DMS153 treated with DMSO at 0.1 percent for 48 hours (cell line): ENCODE data around the gene VPS33B.
"Not testable (repeated sequence)": the region's sequence is repeated elsewhere in the genome, so short reads cannot be mapped to it uniquely, and the experiment has no call there.

Source experiments
- DNase-seq: peaks from one replicate; lab custom pipeline; 2025; ENCODE audit not compliant: unreplicated experiment; lab: John Stamatoyannopoulos, UW

VPS33B gene

DNA sequence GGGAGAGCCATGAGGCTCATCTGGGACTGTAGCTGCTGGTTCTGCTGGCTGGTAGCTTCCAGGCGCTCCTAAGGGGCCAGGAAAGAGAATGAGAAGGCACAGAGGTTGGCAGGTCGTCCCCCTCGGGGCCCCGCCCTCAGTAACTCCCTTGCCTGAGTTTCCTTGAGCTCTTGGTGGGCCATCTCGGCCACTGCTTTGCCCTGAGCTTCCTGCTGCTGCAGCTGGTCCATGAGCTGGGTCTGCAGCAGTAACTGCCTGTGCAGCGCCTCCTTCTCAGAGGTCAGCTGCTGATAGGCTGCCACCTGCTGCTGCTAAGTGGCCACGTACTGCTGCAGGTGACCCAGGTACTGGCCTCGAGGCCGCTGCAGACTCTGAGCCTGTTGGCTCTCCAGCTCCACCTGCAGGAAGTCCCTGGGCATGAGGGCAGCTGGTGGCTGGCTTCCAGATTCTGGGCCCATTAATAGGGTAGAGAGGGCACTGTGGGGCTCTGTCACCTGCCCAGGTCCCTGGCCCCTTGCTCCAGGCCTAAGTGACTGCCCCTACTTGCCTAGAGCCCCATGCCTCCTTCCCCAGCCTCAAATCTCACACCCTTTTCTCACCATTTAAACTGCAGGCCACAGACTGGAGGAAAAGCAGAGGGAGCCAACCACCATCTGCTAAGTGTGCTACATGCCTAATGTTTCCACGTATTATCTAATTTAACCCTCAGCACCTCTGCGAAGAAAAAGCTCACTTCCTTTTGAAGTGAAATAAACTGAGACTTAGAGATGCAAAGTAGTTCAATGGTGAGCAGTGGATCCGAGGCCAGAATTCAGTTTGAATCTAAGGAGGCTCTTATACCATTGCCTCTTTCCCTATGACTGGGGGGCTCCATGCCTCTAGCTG lies 10.8 kb upstream of the VPS33B start:
- DNase-seq, result peak; percentile 18

DNA sequence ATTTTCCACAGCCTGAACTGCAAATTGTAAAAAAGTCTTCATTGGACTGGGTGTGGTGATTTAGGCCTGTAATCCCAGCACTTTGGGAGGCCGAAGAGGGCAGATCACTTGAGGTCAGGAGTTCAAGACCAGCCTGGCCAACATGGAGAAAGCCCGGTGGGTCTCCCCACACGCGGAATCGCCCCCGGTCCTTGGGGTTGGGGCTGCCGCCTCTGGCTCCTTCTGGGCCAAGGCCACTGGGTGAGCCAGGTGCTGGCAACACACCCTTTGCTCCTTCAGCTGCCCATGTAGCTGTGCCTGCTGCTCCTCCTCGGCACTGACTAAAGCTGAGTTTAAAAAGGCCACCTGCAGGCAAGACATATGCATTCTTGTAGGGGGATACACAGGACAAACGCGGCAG lies 9.4 kb upstream of the VPS33B start:
- DNase-seq, result no peak

DNA sequence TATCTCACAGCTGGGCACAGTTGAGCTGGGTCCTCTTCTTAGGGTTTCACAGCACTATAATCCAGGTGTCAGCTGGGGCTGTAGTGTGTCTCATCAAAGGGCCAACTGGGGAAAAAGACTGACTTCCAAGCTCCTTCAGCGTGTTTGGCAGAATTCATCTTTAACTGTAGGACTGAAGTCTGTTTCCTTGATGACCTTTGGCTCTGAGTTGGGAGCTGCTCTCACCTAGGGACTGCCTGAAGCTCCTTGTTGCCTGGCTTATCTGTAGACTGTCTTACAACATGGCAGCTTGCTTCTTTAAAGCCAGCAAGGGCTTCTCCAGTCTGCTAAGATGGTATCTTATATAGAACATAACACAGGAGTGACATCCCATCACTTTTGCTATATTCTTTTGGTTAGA lies 5.3 kb upstream of the VPS33B start:
- DNase-seq, result no peak

DNA sequence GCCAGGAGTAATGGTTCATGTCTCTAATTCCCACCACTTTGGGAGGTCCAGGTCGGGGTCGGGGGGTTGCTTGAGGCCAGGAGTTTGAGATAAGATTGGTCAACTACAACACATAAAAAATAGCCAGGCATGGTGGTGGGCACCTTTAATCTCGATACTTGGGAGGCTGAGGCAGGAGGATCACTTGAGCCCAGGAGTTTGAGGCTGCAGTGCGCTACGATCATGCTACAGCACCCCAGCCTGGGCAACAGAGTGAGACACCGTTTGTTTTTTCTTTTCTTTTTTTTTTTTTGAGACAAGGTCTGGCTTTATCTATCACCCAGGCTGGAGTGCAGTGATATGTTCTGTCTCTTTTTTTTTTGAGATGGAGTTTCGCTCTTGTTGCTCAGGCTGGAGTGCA lies 1.3 kb upstream of the VPS33B start:
- no peak for DNase-seq

DNA sequence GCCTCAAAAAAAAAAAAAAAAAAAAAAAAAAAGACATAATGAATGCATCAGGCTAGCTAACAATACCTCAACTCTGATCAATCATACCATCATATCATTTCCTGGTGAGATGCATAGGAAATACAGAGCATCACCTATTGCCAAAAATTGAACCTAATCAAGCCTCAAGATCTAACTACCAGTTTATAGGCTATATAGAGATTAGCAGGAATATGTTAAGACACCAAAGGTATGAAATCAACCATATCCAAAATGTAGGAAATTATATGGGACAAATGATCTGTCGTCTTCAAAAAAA lies 387 bp upstream of the VPS33B start:
- DNase-seq, result no peak

DNA sequence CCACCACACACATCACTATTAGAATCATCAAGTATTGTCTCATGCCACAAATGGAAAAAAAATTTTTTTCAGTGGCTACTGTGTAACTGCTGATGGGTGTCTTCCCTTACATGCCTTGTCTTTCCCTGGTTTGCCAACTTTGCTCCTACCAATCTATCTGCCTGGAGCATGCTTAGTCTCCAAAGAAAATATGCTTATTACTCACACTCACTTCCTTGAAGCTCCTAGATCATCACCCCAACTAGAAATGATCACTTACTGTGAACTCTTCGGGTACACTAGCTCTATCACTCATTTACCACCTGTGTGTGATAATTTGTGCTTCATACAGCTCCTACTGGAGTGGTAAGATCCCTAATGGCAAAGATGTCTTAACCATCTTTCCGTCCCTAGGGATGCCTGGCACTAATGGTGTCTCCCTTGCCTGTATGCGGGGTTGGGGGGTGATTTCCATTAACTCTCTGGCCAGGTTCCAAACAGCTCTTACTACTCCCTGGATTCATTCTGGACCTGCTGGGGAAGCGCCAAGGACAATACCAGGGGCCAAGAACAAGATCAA lies 799 bp downstream of the VPS33B start:
- no peak for DNase-seq

DNA sequence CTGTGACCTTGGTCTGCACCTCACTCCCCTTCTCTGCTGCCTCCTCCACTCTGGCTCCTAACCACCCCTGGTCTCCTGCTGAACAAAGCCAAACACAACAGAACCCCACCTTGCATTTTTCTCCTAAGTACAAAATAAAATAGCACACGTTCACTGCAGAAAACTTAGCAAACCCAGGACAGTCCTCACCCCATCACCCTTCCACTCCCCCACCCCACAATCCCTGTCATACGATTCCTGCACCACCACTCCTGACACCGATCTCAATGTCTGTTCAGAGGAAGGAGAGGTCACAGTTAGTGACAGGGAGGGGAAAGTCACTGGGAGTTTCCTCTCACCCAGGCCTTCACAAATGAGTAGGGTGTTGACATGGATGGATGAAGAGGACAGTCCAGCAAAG lies 4.2 kb downstream of the VPS33B start:
- no peak for DNase-seq

DNA sequence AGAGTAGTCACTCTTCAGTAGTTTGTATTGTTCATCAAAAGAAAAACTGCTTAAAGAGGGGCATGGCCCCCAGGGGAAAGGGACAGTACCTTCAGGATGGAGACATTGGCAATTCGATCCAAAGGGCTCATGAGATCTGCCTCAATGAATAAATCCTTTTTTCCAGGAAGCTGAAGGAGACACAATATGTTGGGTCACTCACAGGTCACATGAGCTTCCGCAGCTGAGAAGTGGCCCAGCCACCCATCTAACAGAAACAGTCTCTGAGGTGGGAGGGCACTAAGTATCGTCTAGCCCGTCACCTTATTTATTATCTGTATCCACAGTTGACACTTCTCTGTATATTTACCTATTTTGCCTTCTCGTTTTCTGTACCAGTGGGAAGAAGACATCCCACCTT lies 4.7 kb downstream of the VPS33B start:
- DNase-seq, result no peak

DNA sequence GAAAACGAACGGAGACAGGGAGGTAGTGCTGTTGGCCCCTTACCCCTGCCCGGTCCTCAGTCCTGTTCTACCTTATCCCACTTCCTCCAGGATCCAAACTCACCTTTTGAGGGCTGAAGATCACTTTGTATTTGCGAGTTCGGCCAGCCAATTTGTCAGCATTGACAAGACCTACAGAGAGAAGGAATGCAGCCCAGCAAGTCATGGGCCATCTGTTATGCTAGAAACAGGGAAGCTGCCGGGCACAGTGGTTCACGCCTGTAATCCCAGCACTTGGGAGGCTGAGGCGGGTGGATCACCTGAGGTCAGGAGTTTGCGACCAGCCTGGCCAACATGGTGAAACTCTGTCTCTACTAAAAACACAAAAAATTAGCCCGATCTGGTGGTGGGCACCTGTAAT lies 8.7 kb downstream of the VPS33B start:
- not testable (repeated sequence) for DNase-seq

DNA sequence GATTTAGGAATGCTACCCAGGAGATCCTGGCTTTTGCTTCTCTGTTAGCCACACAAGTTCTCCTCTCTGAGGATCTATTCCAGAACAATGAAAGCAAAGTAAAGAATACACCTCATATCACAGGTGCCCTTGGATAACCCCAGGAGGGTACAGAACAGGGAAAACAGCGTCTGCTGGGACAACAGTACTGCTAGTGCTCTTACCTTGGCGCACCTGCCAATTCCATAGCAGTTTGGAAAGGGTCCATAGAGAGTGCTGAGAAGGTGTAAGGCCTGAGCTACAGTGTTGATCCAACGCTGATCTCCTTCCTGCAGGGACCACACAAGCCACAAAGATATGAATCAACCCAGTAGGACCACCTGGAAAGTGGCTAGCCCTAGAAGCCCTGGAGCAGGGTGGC lies 15.1 kb downstream of the VPS33B start:
- no peak for DNase-seq

DNA sequence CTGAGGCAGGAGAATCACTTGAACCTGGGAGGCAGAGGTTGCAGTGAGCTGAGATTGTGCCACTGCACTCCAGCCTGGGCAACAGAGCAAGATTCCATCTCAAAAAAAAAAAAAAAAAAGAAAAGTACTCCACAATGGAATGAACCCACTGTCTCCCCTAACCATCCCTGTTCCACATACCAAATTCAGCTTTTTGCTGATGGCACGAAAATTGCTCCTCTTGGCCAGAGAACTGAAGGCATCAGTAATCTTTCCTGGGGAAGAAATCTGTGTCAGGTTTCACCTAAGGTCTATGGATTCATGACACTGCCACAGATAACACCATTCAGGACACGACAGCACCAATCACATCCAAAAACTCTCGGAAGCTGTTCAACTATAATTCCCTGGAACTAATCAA lies 21.2 kb downstream of the VPS33B start:
- DNase-seq, result no peak

DNA sequence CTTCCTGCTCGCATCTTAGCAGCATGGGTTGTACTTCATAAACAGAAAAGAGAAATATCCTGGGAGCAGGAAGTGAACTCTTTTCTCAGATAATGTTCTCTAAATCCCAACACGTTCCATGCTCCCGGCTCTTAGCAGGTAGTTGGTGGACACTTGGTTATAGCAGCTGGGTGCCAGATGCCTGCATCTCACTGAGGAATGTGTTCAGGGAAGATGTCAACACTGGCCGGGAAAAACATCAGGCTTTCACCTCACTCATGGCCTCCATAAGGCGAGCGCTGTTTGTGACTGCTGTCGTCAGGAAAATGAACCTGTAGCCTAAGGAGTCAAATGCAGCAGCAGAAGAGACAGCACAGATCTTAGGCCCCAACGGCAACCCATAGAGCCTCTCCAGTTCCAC lies 23.7 kb downstream of the VPS33B start:
- DNase-seq, result no peak

DNA sequence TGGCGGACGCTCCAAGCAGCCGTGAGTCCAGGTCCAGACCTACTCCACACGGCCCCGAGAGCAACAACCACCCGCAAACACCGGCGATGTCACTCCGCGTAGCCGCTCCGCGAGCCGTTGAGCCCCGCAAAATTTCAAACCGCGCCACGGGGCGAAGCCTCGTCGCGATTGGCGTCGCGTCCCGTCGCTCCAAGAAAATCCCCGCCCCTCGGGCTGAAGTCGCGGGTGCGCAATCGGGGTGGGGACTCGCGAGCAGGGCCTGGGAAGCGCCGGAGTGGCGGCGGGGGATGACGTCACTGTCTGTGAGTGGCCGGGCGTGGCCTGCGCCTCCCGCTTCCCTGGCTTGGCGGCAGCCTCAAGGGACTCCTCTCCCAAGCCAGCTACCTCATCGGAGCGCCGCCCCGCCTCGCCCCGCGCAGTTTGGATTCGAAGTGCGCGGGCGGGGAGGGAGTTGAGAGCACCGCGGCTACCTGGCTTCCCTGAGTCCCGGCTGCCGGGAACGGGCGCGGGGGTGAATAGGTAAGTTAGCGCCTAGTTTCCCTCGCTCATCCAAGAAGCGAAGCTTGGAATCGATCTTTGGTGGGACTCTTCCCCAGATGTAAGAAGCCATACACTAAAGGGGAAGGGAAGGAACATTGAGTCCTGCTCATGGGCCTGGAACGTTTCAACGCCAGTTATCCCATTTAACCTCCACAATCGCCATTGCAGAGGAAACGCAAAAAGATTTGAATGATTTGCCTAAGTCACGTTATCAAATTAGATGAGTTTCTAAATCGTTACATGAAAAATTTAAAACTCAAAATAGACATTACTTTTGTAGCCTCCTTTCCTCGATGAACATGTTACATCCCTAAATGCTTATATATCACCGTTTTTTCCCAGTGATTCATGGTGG lies 27.7 kb downstream of the VPS33B start, which contains the start of gene PRC1:
TSS of gene PRC1 (minus strand) at position 119 of the 895 bp plus-strand sequence. CDS start at position 1, 118 bp downstream.
- DNase-seq, result peak; percentile 69

DNA sequence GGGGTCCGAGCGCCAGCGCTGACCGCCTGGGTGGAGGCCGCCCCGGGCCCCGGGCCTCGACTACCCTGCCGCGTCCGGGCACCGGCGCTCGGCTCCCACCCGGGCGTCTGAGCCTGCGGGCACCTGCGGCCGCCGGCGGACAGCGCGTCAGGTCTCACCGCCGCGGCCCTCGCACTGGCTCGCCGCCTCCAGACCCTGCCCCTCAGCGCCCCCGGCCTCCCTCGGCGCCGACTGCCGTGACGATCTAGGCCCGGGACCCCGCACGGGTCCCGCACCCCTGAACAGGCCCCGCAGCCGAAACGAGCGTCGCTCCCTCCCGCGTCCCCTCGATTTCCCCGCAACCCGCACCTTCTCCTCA lies 28.4 kb downstream of the VPS33B start:
- no peak for DNase-seq

DNA sequence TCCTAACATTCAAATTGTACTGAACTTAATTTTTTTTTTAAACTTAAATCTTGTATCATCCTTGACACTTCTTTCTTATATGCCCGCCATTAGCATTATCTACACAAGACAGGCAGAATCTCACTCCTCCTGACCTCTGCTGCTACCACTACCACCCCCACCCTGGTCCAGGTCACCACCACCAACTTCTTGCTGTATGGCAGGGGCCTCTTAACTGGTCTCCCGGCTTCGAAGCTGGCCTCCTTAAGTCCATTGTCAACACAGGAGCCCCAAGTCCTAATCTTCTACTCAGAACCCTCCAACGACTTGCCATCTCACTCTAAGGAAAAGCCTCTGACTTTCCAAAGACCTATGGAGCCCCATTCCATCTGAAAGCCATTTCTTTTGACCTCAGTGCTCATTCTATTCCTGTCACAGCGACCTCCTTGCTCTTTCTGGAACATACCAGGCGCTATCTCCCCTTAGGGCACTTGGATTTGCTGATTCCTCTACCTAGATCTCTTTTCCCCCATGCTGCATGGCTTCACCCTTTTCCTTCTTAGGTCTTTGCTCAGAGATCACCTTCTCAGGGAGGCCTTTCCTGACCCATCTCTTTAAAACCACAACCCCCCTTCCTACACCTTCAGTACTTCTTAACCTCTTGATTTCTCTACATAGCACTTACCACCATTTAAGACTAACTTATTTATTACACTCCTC lies 30.7 kb downstream of the VPS33B start:
- no peak for DNase-seq

DNA sequence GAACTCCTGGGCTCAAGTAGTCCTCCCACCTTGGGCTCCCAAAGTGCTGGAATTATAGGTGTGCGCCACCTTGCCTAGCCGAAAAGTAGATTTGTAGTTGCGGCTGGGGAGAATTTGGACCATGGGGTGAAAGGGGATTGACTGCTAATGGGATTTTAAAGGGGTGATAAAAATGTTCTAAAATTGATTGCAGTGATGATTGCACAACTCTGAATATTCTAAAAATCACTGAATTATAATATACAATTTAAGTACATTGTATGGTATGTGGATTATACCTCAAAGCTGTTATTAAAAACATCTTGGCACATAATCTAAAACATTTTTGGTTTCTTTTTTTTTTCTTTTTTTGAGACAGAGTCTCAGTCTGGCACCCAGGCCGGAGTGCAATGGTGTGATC lies 31.9 kb downstream of the VPS33B start:
- DNase-seq, result no peak

DNA sequence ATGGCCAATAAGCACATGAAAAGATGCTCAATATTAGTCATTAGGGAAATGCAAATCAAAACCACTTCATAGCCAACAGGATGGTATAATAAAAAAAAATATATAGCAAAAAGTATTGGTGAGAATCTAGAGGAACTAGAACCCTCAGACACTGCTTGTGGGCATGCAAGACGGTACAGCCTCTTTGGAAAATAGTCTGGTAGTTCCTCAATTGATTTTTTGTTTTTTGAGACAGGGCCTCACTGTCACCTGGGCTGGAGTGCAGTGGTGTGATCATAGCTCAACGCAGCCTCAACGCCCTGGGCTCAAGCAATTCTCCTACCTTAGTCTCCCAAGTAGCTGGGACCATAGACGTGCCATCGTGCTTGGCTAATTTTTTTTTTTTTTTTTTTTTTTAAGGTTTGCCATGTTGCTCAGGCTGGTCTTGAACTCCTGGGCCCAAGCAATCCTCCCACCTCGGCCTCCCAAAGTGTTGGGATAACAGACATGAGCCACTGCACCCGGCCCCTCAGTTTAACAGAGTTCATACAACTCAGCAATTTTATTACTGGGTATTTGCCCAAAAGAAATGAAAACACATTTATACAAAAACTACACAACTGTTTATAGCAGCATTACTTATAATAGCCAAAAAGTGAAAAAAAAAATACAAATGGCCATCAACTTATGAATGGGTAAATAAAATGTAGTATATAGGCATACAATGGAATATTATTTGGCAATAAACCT lies 33.2 kb downstream of the VPS33B start:
- no peak for DNase-seq

DNA sequence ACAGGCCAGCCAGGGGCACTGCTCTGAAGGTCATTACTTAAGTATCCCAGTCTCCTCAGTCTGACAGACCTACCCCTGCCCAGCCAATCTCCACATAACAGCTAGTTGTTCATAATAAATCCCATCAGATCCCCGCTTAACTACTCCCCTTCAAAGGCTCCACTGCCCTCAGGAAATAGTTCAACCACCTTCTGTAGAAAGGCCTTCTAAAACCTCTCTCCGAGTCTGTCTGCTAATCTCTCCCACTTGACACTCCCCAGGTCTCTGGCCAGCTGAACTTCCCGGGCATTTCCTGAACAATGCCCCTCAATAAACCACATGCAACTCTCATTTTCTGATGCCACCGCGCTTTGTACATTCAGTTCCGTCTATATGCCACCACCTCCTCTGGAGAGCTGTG lies 34.1 kb downstream of the VPS33B start:
- no peak for DNase-seq

DNA sequence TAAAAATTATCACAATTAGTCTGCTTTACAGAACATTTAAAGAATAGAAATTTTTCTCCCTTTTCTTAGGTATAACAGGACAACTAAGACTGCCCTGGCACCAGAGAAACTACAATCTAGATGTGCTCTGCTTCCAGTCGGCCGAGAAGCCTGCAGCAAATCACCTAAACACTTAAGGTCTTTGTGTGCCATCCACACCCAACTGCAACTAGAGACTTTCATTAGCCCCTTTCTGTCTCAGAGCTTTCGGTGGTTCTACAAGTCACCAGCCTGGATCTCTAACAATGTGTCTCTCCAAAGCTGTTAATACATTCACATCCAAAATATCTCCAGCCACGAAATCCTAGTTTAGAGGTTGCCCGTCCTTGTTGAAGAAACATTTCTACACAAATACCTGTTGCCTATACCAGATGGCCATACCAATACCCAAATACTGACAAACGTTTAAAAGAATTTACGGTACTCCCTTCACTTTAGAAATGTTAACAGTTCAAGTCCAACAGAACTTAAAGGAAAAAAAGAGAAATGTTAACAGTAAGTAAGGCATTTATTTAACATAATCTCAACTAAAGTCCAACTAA lies 34.7 kb downstream of the VPS33B start:
- no peak for DNase-seq

DNA sequence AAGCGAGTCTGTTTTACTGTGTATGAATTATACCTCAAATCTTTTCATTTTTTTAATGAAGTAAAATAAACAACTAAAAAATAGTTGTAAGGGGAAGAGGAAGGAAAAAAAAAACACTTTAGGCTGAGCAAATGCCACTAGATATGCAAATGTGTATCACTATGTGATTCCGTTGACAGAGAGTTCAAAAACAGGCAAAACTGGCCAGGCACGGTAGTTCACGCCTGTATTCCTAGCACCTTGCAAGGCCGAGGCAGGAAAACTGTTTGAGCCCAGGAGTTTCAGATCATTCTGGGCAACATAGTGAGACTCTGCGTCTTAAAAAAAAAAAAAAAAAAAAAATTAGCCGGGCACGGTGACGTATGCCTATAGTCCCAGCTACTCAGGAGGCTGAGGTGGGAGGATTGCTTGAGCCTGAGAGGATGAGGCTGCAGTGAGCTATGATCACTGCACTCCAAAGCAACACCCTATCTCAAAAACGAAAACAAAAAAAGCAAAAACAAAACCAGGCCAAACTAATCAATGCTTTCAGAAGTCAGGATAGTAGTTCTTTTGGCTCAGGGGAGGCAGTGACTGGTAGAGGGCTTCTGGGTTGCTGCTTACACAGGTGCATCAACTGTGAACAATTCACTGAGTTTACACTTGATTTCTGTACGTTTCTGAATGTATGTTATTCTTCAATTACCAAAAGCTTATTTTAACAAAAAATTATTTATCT lies 35.4 kb downstream of the VPS33B start:
- no peak for DNase-seq
